Breast epithelium (tissue), 4 donors: ENCODE measurements around the gene GID8. TPM values are rescaled to one million over a fixed set of nuclear protein-coding genes. Genes with fewer than 3 reads are reported as not detected.

Experiments
- DNase-seq, 2 donors: peaks; one replicate each; pipeline ENCODE4 v3.0.0-alpha.2; 2019; ENCODE audit warnings: low spot score in 2 of 2
- H3K27ac ChIP-seq, 2 donors: fragments of 200-600 bp; sonication (generic) in 1 of 2; one replicate each; pipeline ENCODE4 v1.5.1; 2016 to 2019; ENCODE audit warnings: mild to moderate bottlenecking in 1 of 2
- H3K27me3 ChIP-seq, 2 donors: fragments of 200-600 bp; sonication (generic) in 1 of 2; one replicate each; pipeline versions ENCODE4 v1.5.1 to v1.6.0; 2017 to 2019; ENCODE audit warnings: control low read depth in 1 of 2, mild to moderate bottlenecking in 1 of 2
- H3K36me3 ChIP-seq: fragments of 200-600 bp; one replicate; pipeline ENCODE4 v1.5.1; 2019
- H3K4me1 ChIP-seq, 2 donors: fragments of 200-600 bp; sonication (generic); one replicate each; pipeline ENCODE4 v1.5.1; 2016 to 2019; ENCODE audit warnings: control low read depth in 1 of 2
- H3K4me3 ChIP-seq, 3 donors: fragments of 200-600 bp; sonication (generic); 1 replicate in 2 of 3; 2 replicates in 1 of 3; pipeline ENCODE4 v1.5.1; 2016 to 2019; ENCODE audit warnings: mild to moderate bottlenecking in 3 of 3, moderate library complexity in 2 of 3
- H3K9me3 ChIP-seq, 2 donors: fragments of 200-600 bp; sonication (generic) in 1 of 2; one replicate each; pipeline ENCODE4 v1.5.1; 2016 to 2019; ENCODE audit warnings: control low read depth in 1 of 2
- POLR2A ChIP-seq: fragments of 450-650 bp; IDR thresholded peaks from one replicate; pipeline ENCODE4 v1.6.1; 2016; ENCODE audit warnings: antibody characterized with exemption, mild to moderate bottlenecking, moderate library complexity
- POLR2AphosphoS5 ChIP-seq, 3 donors: sonication (generic); formaldehyde crosslinking; IDR thresholded peaks; one replicate each; pipeline ENCODE4 v1.6.1; 2017; ENCODE audit warnings: antibody characterized with exemption in 3 of 3
- intact Hi-C: fragments of 100-400 bp; cut with DNase I; formaldehyde crosslinking; loops from one replicate; pipeline ENCODE4 v1.15.1; 2023; ENCODE audit warnings: low total_unique reads
- total RNA-seq, 3 donors: library from RNA; depleted of rRNA; stranded (reverse); fragments of >200 nt; gene quantifications; one replicate each; pipeline ENCODE4 v1.1.0, GENCODE V29; 2016
- TF ChIP-seq, protein P1 (sequence below), 3 donors: fragments of 450-650 bp; IDR thresholded peaks; one replicate each; pipeline ENCODE4 v1.5.1; 2016 to 2017; ENCODE audit warnings: antibody characterized with exemption in 3 of 3, mild to moderate bottlenecking in 3 of 3, moderate library complexity in 3 of 3

The GID8 gene
- total RNA-seq, 3 donors from 2014 or later: 30.2 to 36.7 (median 31.8) TPM

DNA sequence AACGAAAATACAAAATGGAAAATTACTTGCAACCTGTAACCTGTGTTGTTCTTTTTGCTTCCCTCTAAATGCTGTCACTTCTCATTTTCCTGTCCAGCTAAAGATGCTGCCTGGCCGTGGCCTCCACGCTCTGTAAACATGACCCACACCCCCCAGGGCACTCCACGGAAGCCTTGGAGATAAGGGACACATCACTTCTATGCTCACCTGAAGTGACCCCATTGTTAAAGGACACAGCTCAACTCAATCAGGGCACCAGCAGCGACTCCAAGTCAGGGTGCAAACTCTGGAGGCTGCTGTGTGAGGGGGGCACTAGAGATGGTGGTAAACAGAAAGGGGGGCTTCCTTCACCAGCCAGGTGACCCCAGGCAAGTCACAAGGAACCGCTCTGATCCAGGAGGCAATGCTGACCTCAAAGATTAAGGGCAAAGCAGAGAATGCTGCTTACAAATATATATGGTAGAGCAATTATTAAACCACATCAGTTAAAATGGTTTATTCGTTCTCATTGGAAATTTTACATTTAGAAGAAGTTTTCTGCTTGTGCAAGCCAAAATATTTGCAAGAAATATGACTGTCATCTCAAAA lies 24.8 kb upstream of the GID8 start:
- H3K27me3 ChIP-seq: no peaks in the 10 kb centered on the region
- no peaks in the 10 kb centered on the region for H3K9me3 ChIP-seq
- H3K4me1 ChIP-seq: peaks cover 0 to 13% of the 10 kb centered on the region in 2 donors
- H3K27ac ChIP-seq: no peak overlapping the region
- intact Hi-C loops: no loop called here
- H3K36me3 ChIP-seq: peaks cover 14% of the 10 kb centered on the region
- no peak for DNase-seq
- TF ChIP-seq, protein P1, sequence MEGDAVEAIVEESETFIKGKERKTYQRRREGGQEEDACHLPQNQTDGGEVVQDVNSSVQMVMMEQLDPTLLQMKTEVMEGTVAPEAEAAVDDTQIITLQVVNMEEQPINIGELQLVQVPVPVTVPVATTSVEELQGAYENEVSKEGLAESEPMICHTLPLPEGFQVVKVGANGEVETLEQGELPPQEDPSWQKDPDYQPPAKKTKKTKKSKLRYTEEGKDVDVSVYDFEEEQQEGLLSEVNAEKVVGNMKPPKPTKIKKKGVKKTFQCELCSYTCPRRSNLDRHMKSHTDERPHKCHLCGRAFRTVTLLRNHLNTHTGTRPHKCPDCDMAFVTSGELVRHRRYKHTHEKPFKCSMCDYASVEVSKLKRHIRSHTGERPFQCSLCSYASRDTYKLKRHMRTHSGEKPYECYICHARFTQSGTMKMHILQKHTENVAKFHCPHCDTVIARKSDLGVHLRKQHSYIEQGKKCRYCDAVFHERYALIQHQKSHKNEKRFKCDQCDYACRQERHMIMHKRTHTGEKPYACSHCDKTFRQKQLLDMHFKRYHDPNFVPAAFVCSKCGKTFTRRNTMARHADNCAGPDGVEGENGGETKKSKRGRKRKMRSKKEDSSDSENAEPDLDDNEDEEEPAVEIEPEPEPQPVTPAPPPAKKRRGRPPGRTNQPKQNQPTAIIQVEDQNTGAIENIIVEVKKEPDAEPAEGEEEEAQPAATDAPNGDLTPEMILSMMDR (IDR thresholded peaks at IDR 0.05): no peak
- no peak for TF ChIP-seq POLR2AphosphoS5 (IDR thresholded peaks at IDR 0.05)
- TF ChIP-seq POLR2A: no peak
- H3K4me3 ChIP-seq: no peak overlapping the region

DNA sequence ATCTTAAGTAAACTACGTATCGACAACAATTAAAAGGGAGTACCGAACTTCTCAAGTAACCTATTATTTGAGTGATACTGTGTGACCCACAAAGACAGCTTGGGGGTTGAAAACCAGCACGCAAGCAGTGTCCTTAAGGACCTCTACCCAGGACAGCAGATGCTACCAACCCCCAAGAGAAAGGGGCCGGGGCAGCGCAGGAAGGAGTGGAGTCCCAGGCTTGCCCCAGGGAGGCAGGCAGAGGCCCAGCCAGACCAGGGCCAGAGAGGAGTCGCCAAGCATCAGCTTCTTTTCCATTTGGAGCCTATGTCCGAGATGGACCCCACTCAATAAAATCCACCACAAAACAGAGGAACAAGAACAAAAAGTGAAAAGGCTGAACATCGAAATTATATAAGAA lies 23.5 kb upstream of the GID8 start:
- Histone ChIP-seq H3K36me3 (peaks cover 14% of the 10 kb centered on the region), H3K4me1 (peaks cover 0 to 13% of the 10 kb centered on the region in 2 donors), H3K27me3 (no peaks in the 10 kb centered on the region), H3K9me3 (no peaks in the 10 kb centered on the region), H3K27ac (no peak overlapping the region), H3K4me3 (no peak overlapping the region)
- no peak for TF ChIP-seq POLR2A
- TF ChIP-seq, protein P1 (IDR thresholded peaks at IDR 0.05): no peak
- no peak for DNase-seq
- intact Hi-C loops: no loop called here

DNA sequence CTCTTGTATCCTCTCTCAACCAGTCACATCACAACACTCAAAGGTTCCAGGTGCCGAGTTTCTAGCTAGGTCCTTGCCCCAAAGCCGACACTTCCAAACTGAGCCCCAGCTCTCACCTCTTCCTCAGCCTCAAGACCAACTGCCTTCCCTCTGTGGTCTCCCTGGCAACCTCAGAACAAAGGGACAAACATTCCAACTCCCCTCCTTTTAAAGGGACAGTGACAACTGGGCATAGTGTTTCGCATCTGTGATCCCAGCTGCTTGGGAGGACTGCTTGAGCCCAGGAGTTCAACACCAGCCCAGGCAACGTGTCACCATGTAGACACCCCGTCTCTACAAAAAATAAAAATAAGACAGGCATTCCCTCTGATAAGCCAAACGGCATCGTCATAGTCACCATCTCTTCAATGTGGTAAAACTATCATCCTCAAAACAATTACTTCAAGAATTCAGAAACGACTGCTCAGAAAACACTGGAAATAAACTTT lies 22.9 kb upstream of the GID8 start:
- no peak for DNase-seq
- peaks cover 13% of the 10 kb centered on the region for H3K36me3 ChIP-seq
- peak overlapping the region in 1 of 3 donors; percentile 17 for H3K4me3 ChIP-seq
- intact Hi-C loops: no loop called here
- peaks cover 0 to 13% of the 10 kb centered on the region in 2 donors for H3K4me1 ChIP-seq
- H3K9me3 ChIP-seq: no peaks in the 10 kb centered on the region
- no peaks in the 10 kb centered on the region for H3K27me3 ChIP-seq
- TF ChIP-seq POLR2AphosphoS5 (IDR thresholded peaks at IDR 0.05) (no peak), POLR2A (no peak)
- TF ChIP-seq, protein P1 (IDR thresholded peaks at IDR 0.05): no peak
- H3K27ac ChIP-seq: no peak overlapping the region

DNA sequence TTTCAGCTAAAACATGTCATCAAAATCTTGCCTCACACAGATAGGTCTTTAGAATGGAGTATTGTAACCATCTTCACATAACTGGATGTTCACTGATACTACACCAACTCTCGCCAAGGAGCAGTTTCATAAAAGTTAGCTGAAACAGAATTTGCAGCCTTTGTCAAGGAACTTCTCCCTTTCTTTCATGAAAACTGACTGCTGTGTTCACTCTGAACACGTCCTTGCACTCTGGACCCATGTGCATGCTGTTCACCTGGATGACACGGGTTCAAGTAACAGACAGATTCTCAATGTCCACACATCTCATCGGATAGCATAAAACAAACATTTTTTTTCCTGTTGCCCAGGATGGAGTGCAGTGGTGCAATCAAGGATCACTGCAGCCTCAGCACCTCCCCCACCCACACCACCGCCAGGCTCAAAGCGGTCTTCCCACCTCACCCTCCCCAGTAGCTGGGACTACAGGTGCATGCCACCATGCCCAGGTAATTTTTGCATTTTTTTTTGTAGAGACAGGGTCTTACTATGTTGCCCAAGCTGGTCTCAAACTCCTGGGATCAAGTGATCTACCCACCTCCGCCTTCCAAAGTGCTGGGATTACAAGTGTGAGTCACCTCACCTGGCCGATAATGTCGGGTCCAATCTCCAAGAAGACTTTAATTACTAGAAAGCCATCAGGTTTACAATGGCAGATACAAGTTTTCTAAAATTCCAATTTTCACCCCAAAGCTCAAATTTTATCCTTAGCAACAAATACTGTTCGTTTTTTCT lies 21.1 kb upstream of the GID8 start:
- Histone ChIP-seq H3K4me3 (no peak overlapping the region), H3K4me1 (peaks cover 0 to 23% of the 10 kb centered on the region in 2 donors), H3K9me3 (no peaks in the 10 kb centered on the region), H3K27me3 (no peaks in the 10 kb centered on the region), H3K36me3 (no peaks in the 10 kb centered on the region), H3K27ac (no peak overlapping the region)
- DNase-seq: no peak
- intact Hi-C loops: no loop called here
- no peak for TF ChIP-seq POLR2AphosphoS5 (IDR thresholded peaks at IDR 0.05)
- TF ChIP-seq POLR2A: no peak

DNA sequence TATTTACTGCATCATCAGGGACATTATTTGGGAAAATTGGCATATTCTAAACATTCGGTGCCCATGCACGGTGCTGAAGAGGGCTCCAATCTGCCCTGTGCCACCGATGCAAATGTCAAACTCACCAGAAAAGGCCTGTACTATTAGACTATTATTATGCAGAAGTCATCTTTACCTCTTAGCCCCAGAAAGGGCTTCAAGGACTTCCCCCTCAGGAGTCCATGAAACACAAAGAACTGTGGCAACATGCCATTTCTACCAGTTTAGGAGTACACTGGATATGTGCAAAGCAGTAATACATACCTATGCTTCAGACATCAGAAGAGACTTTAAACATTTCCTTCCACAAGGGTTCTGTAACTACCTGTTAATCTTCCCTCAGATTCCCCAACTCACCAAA lies 20.2 kb upstream of the GID8 start:
- H3K36me3 ChIP-seq: no peaks in the 10 kb centered on the region
- no peaks in the 10 kb centered on the region for H3K9me3 ChIP-seq
- TF ChIP-seq POLR2A (no peak), POLR2AphosphoS5 (IDR thresholded peaks at IDR 0.05) (no peak)
- TF ChIP-seq, protein P1 (IDR thresholded peaks at IDR 0.05): no peak
- DNase-seq: no peak
- peaks cover 0 to 30% of the 10 kb centered on the region in 2 donors for H3K4me1 ChIP-seq
- H3K27ac ChIP-seq: no peak overlapping the region
- intact Hi-C loops: no loop called here
- no peak overlapping the region for H3K4me3 ChIP-seq
- H3K27me3 ChIP-seq: no peaks in the 10 kb centered on the region
